HG03469 (cell line): ENCODE data around the gene EXOC3L4.
"Not testable (repeated sequence)": the region's sequence is repeated elsewhere in the genome, so short reads cannot be mapped to it uniquely, and the experiment has no call there.

Experiments
- ATAC-seq: cut with Tn5 transposase; IDR thresholded peaks from one replicate; pipeline ENCODE4 v1.9.1; 2021; ENCODE audit warnings: mild to moderate bottlenecking, moderate library complexity, moderate number of reproducible peaks; ENCODE audit not compliant: unreplicated experiment

The EXOC3L4 gene

GRCh38 chr14:103104654-103105452 lies 10.3 kb downstream of the EXOC3L4 start:
- no peak for ATAC-seq

GRCh38 chr14:103105580-103106150 lies 11.1 kb downstream of the EXOC3L4 start:
- ATAC-seq = no peak

- no peak for ATAC-seq
Measured at GRCh38 chr14:103107455-103107854, 12.9 kb downstream of the EXOC3L4 start.

GRCh38 chr14:103107941-103108748 lies 13.6 kb downstream of the EXOC3L4 start:
- ATAC-seq = no peak

GRCh38 chr14:103108749-103109207 lies 14.3 kb downstream of the EXOC3L4 start:
- no peak for ATAC-seq

- no peak for ATAC-seq
Measured at GRCh38 chr14:103109535-103110441, 15.3 kb downstream of the EXOC3L4 start.

GRCh38 chr14:103110681-103111231 lies 16.2 kb downstream of the EXOC3L4 start:
- no peak for ATAC-seq

- ATAC-seq = no peak
Measured at GRCh38 chr14:103111232-103111868, 16.8 kb downstream of the EXOC3L4 start.

- no peak for ATAC-seq
Measured at GRCh38 chr14:103112400-103113243, 18.1 kb downstream of the EXOC3L4 start.

- no peak for ATAC-seq
Measured at GRCh38 chr14:103113303-103113702, 18.8 kb downstream of the EXOC3L4 start.

GRCh38 chr14:103113774-103114173 lies 19.2 kb downstream of the EXOC3L4 start:
- ATAC-seq = no peak

- not testable (repeated sequence) for ATAC-seq
Measured at GRCh38 chr14:103115086-103115679, 20.7 kb downstream of the EXOC3L4 start.

- ATAC-seq = no peak
Measured at GRCh38 chr14:103115845-103116572, 21.5 kb downstream of the EXOC3L4 start.

GRCh38 chr14:103116636-103117035 lies 22.1 kb downstream of the EXOC3L4 start:
- no peak for ATAC-seq

GRCh38 chr14:103117499-103117898 lies 23.0 kb downstream of the EXOC3L4 start:
- not testable (repeated sequence) for ATAC-seq

- ATAC-seq = no peak
Measured at GRCh38 chr14:103118018-103118662, 23.6 kb downstream of the EXOC3L4 start.
